GM18517 (cell line): ENCODE results near the gene SOCS6.
"Not testable (repeated sequence)": the region's sequence is repeated elsewhere in the genome, so short reads cannot be mapped to it uniquely, and the experiment has no call there.

ENCODE experiments used
- ATAC-seq: cut with Tn5 transposase; IDR thresholded peaks from one replicate; pipeline ENCODE4 v1.9.1; 2021; ENCODE audit warnings: mild to moderate bottlenecking, moderate library complexity; ENCODE audit not compliant: unreplicated experiment

Gene SOCS6, protein sequence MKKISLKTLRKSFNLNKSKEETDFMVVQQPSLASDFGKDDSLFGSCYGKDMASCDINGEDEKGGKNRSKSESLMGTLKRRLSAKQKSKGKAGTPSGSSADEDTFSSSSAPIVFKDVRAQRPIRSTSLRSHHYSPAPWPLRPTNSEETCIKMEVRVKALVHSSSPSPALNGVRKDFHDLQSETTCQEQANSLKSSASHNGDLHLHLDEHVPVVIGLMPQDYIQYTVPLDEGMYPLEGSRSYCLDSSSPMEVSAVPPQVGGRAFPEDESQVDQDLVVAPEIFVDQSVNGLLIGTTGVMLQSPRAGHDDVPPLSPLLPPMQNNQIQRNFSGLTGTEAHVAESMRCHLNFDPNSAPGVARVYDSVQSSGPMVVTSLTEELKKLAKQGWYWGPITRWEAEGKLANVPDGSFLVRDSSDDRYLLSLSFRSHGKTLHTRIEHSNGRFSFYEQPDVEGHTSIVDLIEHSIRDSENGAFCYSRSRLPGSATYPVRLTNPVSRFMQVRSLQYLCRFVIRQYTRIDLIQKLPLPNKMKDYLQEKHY

GRCh38 chr18:70288851-70289328 lies at the start of gene SOCS6:
SOCS6 (plus strand) TSS chr18:70289045; CDS start chr18:70324669, 35,624 bp downstream.
- ATAC-seq: peak; percentile 57

- no peak for ATAC-seq
Measured at GRCh38 chr18:70243131-70243929, 45.5 kb upstream of the SOCS6 start.

DNA sequence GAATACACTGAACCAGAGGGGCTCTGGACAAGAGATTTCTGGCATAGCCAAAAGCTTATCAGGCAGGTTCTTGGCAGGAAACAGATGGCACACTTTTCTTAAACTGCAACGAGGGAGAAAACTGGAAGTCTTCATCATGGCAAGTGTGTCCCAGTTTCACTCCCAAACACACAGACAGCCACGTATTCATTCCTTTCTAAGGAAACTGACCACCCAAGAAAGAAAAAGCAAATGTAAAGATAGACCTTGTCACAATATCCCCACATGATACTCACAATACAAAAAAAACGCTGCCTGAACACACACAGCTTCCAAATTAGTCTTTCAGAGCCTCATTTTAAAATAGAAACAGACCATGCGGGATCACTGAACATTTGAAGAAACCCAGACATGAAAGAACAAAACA lies 42.8 kb upstream of the SOCS6 start:
- no peak for ATAC-seq

GRCh38 chr18:70249118-70249517 lies 39.7 kb upstream of the SOCS6 start:
- no peak for ATAC-seq

- not testable (repeated sequence) for ATAC-seq
Measured at GRCh38 chr18:70249861-70250260, 39.0 kb upstream of the SOCS6 start.

DNA sequence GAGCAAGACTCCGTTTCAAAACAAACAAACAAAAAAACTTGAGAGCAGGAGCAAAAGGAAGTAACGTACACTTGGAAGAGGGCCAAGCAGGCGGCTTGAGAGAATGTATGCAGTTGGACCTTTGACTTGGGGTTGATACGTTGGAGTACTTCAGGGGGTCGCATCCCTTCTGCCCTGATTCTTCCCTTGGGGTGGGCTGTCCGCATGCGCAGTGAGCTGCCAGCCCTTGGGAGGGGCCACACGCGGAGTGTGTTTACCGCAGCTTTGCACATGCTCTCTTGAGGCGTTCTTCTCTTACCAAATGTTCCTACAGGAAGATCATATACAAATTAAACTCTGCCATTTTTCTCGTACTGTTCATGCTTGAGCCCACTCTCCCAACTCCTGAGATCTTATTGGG lies 38.1 kb upstream of the SOCS6 start:
- no peak for ATAC-seq

- no peak for ATAC-seq
Measured at GRCh38 chr18:70256184-70256583, 32.7 kb upstream of the SOCS6 start.

DNA sequence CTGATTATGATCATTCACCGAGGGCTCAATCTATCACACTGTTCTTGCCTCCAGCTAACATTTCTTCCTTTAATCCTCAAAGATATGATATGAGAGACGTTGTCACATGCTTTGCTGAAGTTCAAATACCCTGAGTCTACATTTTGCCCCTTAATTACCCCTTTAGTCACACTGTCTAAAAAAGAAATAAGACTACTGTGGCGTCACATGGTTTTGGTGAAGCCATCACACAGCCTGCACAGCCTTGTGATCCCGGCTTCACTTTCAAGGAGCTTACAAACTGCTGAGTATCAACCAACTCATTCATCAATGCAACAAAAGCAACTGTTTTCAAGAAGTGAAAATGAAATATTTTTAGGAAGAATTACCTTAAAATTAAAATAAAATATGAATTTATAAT lies 31.9 kb upstream of the SOCS6 start:
- ATAC-seq: no peak

DNA sequence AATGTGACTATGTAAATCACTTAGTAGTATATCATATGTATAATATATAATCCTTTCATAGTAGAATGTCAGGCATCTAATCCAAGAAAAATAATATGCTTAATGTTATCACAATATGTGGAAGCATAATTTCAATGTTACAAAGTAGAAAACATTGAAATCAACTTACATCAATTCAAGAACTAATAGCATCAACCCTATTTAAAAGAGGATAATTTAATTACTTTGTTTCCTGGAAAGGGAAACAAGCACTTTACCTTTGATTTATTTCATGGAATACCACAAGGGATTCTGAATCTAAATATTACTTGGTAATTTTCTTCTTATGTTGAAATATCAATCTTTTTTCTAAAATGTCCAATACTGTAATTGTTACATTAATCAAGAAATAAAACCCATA lies 30.6 kb upstream of the SOCS6 start:
- ATAC-seq: no peak

- ATAC-seq: no peak
Measured at GRCh38 chr18:70260683-70261082, 28.2 kb upstream of the SOCS6 start.

- ATAC-seq: no peak
Measured at GRCh38 chr18:70261141-70261788, 27.6 kb upstream of the SOCS6 start.

DNA sequence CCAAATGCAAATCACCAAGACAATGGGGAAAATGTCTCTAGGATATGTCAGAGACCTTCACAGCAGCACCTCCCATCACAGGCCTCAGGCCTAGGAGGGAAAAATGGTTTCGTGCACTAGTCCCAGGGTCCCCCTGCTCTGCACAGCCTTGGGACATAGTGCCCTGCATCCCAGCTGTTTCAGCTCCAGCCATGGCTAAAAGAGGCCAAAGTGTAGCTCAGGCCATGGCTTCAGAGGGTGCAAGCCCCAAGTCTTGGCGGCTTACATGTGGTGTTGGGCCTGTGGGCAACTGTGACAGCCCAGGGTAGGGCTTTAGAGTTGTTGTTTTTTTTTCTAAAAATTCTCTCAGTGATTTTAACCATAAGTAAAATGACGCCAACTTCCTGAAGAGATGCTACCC lies 25.5 kb upstream of the SOCS6 start:
- no peak for ATAC-seq

DNA sequence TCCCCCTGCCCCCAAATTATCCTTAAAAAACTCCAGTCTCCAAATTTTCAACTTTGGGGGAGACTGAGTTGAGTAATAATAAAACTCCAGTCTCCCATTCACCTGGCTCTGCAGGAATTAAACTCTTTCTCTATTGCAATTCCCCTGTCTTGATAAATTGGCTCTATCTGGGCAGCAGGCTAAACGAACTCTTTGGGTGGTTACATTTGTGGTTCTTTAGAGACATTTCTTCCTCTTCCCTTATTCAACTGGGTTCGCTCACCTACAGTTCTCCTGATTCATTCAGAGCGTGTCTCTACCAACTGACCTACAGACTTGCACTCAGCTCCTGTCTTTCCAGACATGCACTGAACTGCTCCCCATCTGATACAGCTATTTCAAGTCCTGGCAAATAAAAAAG lies 17.1 kb upstream of the SOCS6 start:
- ATAC-seq: no peak

GRCh38 chr18:70273021-70273420 lies 15.8 kb upstream of the SOCS6 start:
- no peak for ATAC-seq

- no peak for ATAC-seq
Measured at GRCh38 chr18:70276416-70277191, 12.2 kb upstream of the SOCS6 start.

DNA sequence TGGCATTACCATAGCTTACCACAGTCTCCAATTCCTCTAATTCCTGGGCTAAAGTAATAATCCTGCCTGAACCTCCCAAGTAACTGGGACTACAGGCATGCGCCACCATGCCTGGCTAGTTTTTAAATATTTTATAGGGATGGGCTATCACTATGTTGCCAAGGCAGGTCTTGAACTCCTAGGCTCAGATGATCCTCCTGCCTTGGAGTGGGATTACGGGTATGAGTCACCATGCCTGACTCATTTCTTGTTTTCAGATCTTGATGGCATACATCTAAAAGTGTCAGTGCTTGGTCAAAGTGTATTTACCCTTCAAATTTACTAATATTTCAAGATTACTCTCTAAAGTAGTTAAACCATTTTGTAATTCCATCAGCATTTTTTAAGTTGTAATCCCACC lies 9.4 kb upstream of the SOCS6 start:
- ATAC-seq: no peak

DNA sequence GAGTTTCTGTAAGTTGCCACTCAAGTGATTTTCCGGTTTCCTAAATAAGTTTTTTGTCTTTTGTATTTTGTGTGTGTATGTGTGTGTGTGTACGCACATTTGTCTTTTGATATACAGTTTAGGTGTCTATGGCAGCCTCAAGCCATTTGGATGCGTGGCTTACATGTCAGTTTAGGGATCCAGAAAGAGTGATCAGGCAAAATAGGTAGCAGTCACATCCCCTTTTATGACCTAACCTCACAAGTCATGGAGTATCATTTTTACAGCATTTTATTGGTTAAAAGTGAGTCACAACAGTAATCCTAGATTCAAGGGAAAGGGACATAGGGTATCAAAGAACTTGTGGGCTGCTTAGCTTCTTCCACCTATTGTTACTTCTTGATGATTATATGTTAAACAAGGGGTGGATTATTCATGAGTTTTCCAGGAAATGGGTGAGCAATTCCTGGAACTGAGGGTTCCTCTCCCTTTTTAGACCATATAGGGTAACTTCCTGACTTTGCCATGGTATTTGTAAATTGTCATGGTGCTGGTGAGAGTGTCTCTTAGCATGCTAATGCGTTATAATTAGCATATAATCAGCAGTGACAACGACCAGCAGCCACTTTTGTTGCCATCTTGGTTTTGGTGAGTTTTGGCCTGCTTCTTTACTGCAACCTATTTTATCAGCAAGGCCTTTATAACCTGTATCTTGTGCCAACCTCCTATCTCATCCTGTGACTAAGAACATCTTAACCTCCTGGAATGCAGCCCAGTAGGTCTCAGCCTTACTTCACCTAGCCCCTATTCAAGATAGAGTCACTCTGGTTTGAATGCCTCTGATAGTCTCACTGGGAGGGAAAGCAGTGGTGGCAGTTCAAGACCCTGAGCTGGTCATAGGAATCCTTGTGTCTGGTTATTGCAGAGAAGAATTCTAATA lies 8.6 kb upstream of the SOCS6 start:
- ATAC-seq: no peak

DNA sequence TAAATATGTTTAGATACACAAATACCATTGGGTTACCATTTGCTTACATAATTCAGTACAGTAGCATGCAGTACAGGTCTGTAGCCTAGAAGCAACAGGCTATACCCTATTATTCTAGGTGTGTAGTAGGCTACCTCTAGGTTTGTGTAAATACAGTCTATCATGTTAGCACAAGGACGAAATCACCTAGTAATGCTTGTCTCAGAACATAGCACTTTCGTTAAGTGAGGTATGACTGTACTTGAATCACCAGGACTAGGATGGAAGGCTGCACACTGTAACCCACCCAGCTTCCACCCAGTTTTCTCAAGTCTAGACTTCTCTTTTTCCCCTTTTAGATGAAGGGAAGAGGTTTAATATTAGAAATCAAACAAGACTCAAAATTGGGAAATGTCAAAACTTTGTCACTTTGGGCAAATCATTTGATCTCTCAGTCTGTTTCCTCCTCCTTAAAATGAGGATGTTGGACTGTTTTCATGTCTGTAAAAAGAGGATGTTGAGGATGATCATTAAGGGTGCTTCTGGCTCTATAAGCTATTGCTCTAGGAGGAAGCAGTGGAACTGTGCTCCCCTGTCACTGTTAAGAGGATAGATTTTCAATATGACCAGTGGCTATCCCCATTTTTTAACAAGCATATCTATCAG lies 3.7 kb upstream of the SOCS6 start:
- no peak for ATAC-seq

DNA sequence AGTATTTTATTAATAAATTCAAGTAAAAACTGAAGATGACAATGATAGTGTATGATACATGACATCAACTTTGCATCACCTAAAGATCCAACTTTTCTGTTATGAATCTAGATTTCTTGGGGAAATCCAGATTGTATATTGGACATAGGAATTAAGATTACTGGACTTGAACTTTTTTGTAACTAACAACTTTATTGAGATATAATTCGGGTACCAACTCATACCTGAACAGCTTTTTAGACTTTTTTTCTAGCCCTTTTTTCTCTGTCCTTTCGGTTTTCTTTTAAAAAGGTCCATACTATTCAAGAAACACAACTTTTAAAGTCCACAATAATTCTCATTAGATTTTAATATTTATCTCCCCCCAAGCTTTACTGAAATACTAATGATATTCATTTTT lies 1.1 kb upstream of the SOCS6 start:
- no peak for ATAC-seq
